ENCODE results near the gene DOCK8.

Gene DOCK8

DNA sequence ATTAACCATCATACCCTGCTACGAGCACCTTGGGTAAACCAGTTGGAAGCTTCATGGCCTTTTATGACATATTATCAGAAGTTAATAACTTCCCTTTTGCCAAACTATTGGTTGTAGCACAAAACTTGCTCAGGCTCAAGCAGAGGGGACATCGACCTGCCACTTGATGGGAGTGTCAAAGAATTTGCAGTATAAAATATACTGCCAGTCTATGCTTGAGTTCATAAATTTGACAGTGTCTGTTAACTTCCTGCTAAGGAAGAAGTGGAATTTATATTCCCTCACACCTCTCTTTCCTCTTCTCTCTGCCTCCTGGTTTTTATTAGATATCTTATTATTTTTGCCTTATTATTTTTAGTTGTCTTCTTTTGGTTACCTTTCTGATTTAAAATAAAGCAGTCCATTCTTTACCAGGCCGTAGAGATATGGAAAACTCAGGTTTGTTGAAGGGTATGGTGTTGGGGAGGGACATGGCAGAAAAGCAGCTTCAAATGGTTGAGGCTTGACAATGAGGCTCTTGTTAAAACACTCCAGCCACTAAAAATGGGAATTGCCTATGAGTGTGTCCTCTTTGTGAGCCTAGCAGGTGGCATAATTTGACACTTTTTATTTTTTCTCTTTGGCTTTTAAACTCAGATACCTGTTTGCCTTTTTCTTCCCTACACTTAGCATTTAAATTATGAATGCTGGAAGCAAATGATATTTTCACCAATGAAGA lies 298.0 kb downstream of the DOCK8 start:
- no peak for DNase-seq

Data from activated CD4-positive, CD25-positive, alpha-beta regulatory T cell (primary cell).